Activated naive CD4-positive, alpha-beta T cell treated with anti-CD3 and anti-CD28 coated beads, Interleukin-2, amount 10 ng/mL, durations not matched to agents 7 days and 5 days (primary cell): ENCODE data around the gene GGT7.

Experiments used
- CTCF ChIA-PET: fragments of 350-600 bp; sonication (Branson Sonifier 250); formaldehyde crosslinking; loops from one replicate; lab custom pipeline; 2021; ENCODE audit warnings: antibody characterized with exemption; lab: Charles Lee
- DNase-seq: peaks from one replicate; pipeline ENCODE4 v3.0.0-alpha.2; 2020
- H3K27ac Mint-ChIP-seq: one replicate; pipeline ENCODE4 v1.8.0; 2021; ENCODE audit warnings: mild to moderate bottlenecking, moderate library complexity, mixed read lengths
- H3K27me3 Mint-ChIP-seq: one replicate; pipeline ENCODE4 v1.8.0; 2021; ENCODE audit warnings: mild to moderate bottlenecking, mixed read lengths
- H3K36me3 Mint-ChIP-seq: one replicate; pipeline ENCODE4 v1.8.0; 2021; ENCODE audit warnings: mixed read lengths
- H3K4me1 Mint-ChIP-seq: one replicate; pipeline ENCODE4 v1.8.0; 2021; ENCODE audit warnings: mixed read lengths
- H3K4me3 Mint-ChIP-seq: one replicate; pipeline ENCODE4 v1.8.0; 2021; ENCODE audit warnings: mild to moderate bottlenecking, moderate library complexity, mixed read lengths
- H3K9me3 Mint-ChIP-seq: one replicate; pipeline ENCODE4 v1.8.0; 2021; ENCODE audit warnings: mixed read lengths

The GGT7 gene

DNA sequence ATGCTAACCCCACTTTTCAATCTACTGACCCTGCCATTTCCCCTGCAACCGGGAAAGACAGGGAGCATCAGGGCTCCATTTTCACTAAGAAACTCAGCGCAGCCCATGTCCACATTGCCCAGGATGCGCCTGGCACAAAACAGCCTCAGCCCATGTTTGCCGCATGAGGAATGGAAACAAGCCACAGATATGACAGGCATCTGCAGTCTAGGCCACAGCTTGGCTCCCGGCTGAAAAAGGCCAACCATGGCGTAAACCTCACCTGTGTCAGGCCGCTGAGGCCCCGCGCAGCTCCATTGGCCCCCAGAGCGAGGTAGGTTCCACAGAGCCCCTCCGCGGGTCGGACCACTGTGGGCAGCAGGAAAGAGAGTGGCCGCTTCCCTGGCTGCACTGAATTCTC lies 21.7 kb downstream of the GGT7 start:
- Mint-ChIP-seq H3K9me3 (no peaks in the 10 kb centered on the region), H3K36me3 (no peaks in the 10 kb centered on the region), H3K27me3 (no peaks in the 10 kb centered on the region), H3K4me1 (peaks cover 2% of the 10 kb centered on the region), H3K27ac (no peak overlapping the region), H3K4me3 (no peak overlapping the region)
- CTCF ChIA-PET: no interaction called here
- DNase-seq: no peak

DNA sequence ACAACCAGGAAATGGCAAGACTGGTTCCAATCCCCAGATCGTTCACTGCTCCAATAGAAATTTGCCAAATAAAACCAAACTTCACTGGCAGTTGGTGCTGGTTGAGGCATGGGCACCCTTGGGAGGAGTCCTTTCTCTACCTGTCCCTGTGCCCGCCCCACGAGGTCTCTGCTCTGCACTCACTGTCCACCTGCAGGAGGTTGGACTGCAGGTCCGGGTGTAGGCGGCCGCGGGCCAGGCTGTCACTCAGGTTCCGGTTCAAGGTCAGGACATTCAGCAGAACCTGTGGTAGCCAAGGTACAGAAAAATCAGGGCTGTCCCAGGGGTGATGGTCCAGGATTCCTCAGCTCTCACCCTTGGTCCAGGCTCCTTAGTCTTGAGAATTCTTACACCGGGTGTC lies 22.9 kb downstream of the GGT7 start:
- H3K4me3 Mint-ChIP-seq: no peak overlapping the region
- CTCF ChIA-PET: interaction anchor here (0.5 to 2.2 kb wide), 2 partner anchors 14 to 578 kb away, joined by 3 to 7 read pairs; no protein-coding TSS in a partner anchor
- peaks cover 2% of the 10 kb centered on the region for H3K4me1 Mint-ChIP-seq
- no peak overlapping the region for H3K27ac Mint-ChIP-seq
- no peak for DNase-seq
- H3K36me3 Mint-ChIP-seq: no peaks in the 10 kb centered on the region
- H3K9me3 Mint-ChIP-seq: no peaks in the 10 kb centered on the region
- no peaks in the 10 kb centered on the region for H3K27me3 Mint-ChIP-seq

DNA sequence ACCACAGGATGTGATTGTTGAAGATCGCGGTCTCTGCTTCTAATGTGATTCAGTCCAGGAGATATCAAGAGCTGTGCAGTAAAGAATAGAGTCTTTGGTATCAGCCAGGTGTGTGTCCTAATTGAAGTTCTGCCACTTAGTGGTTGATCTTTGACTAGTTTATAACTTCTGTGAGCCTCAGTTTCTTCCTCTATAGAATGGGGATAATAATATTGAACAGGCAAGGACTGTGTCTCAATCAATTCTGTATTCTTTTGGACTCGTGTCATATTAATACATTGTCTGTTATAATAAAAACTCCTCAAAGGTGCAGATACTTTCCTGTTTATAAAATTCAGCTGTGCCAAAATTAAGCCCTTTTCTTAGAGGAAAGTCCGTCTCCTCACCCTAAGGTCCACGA lies 24.1 kb downstream of the GGT7 start:
- no peak overlapping the region for H3K27ac Mint-ChIP-seq
- H3K36me3 Mint-ChIP-seq: no peaks in the 10 kb centered on the region
- H3K4me3 Mint-ChIP-seq: no peak overlapping the region
- no peak for DNase-seq
- H3K27me3 Mint-ChIP-seq: no peaks in the 10 kb centered on the region
- H3K4me1 Mint-ChIP-seq: peaks cover 2% of the 10 kb centered on the region
- no peaks in the 10 kb centered on the region for H3K9me3 Mint-ChIP-seq
- CTCF ChIA-PET: interaction anchor here (0.9 to 2.2 kb wide), 3 partner anchors 12 to 25 kb away, joined by 3 to 7 read pairs (median 3); no protein-coding TSS in a partner anchor

DNA sequence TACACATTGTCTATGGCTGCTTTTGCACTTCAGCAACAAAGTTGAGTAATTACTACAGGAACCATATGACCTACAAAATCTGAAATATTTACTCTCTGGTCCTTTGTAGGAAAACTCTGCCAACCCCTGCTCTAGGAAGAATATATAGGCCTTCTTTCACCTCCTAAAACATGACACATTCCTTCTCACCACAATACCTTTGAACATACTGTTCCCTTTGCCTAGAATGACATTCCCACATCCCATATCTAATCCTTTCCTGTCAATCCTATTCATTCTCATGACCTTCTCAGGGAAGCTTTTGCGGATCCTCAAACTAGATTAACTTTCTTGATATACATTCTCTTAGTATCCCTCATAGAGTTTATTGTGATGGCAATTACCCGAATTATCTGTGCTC lies 29.2 kb downstream of the GGT7 start:
- H3K4me3 Mint-ChIP-seq: no peak overlapping the region
- no peak for DNase-seq
- no peaks in the 10 kb centered on the region for H3K4me1 Mint-ChIP-seq
- H3K36me3 Mint-ChIP-seq: no peaks in the 10 kb centered on the region
- no peak overlapping the region for H3K27ac Mint-ChIP-seq
- H3K27me3 Mint-ChIP-seq: peaks cover 12% of the 10 kb centered on the region
- H3K9me3 Mint-ChIP-seq: no peaks in the 10 kb centered on the region
- CTCF ChIA-PET: no interaction called here

DNA sequence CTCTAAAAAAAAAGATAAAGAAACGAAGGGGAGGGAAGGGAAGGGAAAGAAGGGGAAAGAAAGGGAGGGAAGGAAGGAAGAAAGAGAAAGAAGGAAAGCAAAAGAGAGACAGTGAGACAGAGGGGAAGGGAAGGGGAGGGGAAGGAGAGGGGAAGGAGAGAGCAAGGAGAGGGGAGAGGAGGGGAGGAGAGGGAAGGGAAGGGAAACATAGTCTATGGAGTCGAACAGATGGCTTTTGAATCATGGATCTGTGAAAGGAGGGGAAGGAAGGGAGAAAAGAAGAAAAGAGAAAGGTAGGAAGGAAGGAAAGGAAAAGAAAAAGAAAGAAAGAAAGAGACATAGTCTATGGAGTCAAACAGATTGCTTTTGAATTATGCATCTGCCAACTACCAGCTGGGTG lies 30.5 kb downstream of the GGT7 start:
- Mint-ChIP-seq H3K27ac (no peak overlapping the region), H3K4me1 (no peaks in the 10 kb centered on the region)

DNA sequence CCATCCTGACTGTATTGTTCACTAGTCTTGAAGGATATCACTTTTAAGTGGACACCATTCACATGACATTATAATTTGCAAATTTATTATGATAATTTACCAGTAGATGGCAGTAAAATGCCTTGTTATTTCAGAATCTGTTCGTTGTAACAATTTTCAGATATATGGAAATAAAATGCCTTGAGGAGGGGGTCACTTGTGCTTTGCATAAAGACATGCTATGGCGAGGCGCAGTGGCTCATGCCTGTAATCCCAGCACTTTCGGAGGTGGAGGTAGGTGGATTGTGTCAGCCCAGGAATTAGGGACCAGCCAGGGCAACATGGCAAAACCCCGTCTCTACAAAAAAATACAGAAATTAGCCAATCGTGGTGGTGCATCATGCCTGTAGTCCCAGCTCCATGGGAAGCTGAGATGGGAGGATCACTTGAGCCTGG lies 38.2 kb downstream of the GGT7 start:
- Mint-ChIP-seq H3K27ac (no peak overlapping the region), H3K36me3 (no peaks in the 10 kb centered on the region), H3K9me3 (no peaks in the 10 kb centered on the region), H3K27me3 (peaks cover 49% of the 10 kb centered on the region), H3K4me3 (no peak overlapping the region), H3K4me1 (no peaks in the 10 kb centered on the region)
- DNase-seq: no peak
- CTCF ChIA-PET: interaction anchor here (0.5 to 1.4 kb wide), 2 partner anchors 167 to 271 kb away, joined by 4 to 7 read pairs; no protein-coding TSS in a partner anchor

More for the DNA sequence above, 30.5 kb downstream of the GGT7 start:
- no peak for DNase-seq
- Mint-ChIP-seq H3K27me3 (peaks cover 12% of the 10 kb centered on the region), H3K36me3 (no peaks in the 10 kb centered on the region), H3K4me3 (no peak overlapping the region), H3K9me3 (no peaks in the 10 kb centered on the region)
- CTCF ChIA-PET: no interaction called here

DNA sequence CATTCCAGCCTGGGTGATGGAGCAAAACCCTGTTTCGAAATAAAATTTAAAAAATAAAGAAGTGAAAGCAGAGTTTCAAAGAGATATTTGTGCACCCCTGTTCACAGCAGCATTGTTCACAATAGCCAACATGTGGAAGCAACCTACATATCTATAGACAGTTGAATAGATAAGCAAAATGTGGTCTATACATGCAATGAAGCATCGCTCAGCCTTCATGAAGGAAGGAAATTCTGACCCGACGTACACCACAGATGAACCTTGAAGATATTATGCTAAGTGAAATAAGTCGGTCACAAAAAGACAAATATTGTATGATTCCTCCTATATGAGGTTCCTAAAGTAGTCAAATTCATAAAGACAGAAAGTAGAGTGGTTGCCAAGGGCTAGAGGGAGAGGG lies 40.7 kb downstream of the GGT7 start:
- CTCF ChIA-PET: interaction anchor here (1.0 to 1.4 kb wide), 2 partner anchors 16 to 25 kb away, joined by 3 to 4 read pairs; no protein-coding TSS in a partner anchor
- H3K4me3 Mint-ChIP-seq: no peak overlapping the region
- peaks cover 58% of the 10 kb centered on the region for H3K27me3 Mint-ChIP-seq
- H3K36me3 Mint-ChIP-seq: no peaks in the 10 kb centered on the region
- no peaks in the 10 kb centered on the region for H3K4me1 Mint-ChIP-seq
- no peaks in the 10 kb centered on the region for H3K9me3 Mint-ChIP-seq
- H3K27ac Mint-ChIP-seq: no peak overlapping the region
- no peak for DNase-seq

DNA sequence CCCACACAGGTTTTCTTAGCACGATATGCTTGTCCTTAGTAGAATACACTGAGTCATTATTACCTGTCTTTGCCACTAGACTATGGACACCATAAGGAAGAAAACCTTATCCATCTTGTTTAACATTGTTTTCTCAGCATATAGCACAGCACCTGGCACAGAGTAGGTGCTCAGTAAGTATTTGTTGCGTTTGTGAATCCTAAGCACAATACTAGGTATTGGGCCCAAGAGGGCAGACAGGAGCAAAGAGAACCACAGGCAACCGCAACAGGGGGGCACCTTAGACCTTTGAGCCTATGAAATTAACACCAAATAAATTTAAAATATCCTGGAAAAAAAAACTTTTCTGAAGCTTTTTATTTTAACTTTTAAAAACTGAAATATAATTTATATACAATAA lies 43.5 kb downstream of the GGT7 start:
- DNase-seq: no peak
- H3K27ac Mint-ChIP-seq: no peak overlapping the region
- peaks cover 53% of the 10 kb centered on the region for H3K27me3 Mint-ChIP-seq
- H3K4me1 Mint-ChIP-seq: peaks cover 13% of the 10 kb centered on the region
- H3K36me3 Mint-ChIP-seq: peaks cover 3% of the 10 kb centered on the region
- CTCF ChIA-PET: no interaction called here
- H3K9me3 Mint-ChIP-seq: no peaks in the 10 kb centered on the region
- no peak overlapping the region for H3K4me3 Mint-ChIP-seq

DNA sequence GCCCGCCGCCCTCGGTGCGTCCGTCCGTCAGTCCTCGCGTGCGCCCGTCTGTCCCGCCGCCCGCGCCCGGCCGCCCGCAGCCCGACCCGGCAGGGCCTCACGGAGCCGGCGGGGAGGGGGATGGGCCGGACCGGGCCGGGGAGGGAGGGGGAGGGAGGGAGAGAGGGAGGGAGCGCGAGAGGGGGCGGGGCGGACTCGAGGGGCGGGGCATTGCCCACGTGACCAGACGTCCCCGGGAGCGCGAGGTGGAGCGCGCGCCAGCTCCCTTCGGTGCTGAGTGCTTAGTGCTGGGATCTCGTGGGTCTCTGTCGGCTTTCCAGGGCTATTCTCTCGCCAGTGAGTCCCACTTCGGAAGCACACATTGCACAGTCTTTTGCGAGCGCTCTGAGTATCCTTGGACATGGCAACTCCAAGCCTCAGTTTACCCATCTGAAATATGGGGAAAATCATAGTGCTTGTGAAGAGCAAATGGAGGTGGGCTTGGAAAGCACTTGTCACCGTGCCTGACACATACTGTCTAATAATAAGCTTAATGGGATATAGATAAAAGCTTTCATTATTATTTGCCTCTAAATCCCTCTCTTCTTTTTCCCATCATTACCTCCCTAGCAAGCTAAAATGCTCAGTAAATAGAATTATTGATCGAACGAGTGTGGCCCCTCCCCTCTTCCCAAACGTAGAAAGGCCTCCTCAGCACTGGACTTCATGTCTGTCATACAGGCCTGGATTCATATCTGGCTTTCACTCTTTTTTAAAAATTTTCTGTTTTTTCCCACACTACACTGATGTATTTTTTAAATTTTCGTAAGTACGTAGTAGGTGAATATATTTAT lies 46.9 kb downstream of the GGT7 start, which contains the start of gene NCOA6:
TSS of gene NCOA6 (minus strand) at position 122 of the 833 bp plus-strand sequence. CDS start 43,296 bp downstream, outside the sequence.
- DNase-seq: peak; percentile 87
- CTCF ChIA-PET: no interaction called here
- Mint-ChIP-seq H3K27me3 (peaks cover 22% of the 10 kb centered on the region), H3K36me3 (peaks cover 7% of the 10 kb centered on the region), H3K27ac (peak within 1 kb of the TSS; percentile 96), H3K9me3 (no peaks in the 10 kb centered on the region), H3K4me3 (peak within 1 kb of the TSS; percentile 94), H3K4me1 (peaks cover 33% of the 10 kb centered on the region)

DNA sequence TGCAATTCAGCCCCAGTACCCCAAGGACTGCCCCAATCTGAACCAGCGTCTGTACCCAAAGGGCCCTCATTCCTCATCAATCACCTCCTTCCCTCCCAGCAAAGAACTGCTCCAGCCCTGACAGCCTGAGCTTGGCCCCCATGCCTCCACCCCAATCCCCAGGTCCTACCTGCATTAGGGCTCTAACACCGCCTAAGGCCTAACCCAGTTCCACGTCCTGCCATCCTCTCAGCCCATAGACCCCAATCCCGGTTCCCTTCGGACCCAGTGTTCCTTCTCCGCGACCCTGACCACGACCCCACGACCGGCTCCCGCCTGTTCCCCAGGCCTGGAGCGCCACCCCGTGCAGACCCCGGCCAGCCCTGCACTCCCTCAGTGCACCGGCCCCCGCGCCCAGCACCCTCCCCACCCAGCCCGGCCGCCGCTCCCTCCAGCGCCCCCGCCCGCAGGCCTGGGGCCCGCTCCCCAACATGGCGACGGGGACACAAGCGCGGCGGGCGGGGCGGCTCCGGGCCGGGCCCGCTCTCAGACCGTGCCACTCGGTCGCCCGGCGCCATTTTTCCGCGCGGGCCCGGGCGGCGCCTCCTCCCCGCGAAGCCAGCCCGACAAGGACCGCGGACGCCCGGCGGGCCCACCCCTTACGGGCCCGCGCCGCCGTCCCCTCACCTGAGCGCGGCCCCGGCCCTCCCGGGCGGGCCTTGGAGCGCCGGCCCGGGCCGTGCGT lies 47.7 kb downstream of the GGT7 start:
- H3K4me1 Mint-ChIP-seq: peaks cover 33% of the 10 kb centered on the region
- H3K27ac Mint-ChIP-seq: peak overlapping the region; percentile 96
- H3K27me3 Mint-ChIP-seq: peaks cover 14% of the 10 kb centered on the region
- peak; percentile 81 for DNase-seq
- CTCF ChIA-PET: interaction anchor here (0.9 kb wide), 1 partner anchor 49 kb away, joined by 4 read pairs; no protein-coding TSS in a partner anchor
- peak overlapping the region; percentile 94 for H3K4me3 Mint-ChIP-seq
- no peaks in the 10 kb centered on the region for H3K9me3 Mint-ChIP-seq
- peaks cover 7% of the 10 kb centered on the region for H3K36me3 Mint-ChIP-seq

DNA sequence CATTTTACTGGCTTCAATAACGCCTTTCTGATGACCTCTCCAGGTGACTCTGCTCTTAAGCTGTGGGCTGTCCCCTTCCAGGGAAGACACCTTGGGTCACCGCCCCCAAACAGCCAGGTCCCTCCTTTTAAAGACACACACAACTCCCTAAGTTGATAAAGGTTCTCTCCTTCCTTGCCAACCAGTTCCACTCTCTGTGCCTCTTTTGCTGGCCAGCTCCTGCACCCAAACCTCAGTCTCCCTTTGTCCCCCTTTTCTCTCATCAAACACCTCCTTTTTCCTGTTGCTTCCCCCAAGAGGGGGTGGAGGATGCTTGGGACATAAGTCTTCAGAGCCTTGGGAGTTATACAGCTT lies 48.2 kb downstream of the GGT7 start:
- CTCF ChIA-PET: interaction anchor here (0.9 kb wide), 1 partner anchor 50 kb away, joined by 4 read pairs; no protein-coding TSS in a partner anchor
- DNase-seq: peak; percentile 89
- Mint-ChIP-seq H3K9me3 (no peaks in the 10 kb centered on the region), H3K4me1 (peaks cover 33% of the 10 kb centered on the region), H3K27me3 (peaks cover 9% of the 10 kb centered on the region), H3K36me3 (peaks cover 7% of the 10 kb centered on the region), H3K4me3 (peak overlapping the region; percentile 94), H3K27ac (peak overlapping the region; percentile 96)

DNA sequence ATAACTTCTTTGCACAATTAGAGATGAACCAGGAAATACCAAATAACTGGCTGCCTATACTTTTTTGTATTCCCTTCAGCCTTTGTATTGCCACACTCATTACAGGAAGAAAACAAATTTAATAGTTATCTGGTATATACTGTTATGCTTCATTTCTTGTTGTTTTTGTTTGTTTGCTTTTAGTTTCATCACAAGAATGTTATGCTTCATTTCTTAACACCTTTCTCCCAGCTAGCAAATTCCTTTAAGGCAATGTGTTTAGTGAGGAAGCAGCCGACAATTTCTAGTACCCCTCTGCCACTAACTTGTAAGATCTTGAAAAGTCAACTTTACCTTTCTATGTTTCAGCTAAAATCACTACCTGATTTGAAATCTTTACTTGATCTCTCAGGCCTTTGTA lies 48.6 kb downstream of the GGT7 start:
- Mint-ChIP-seq H3K36me3 (peaks cover 7% of the 10 kb centered on the region), H3K27me3 (peaks cover 8% of the 10 kb centered on the region), H3K4me3 (peak overlapping the region; percentile 94), H3K27ac (peak overlapping the region; percentile 96), H3K4me1 (peaks cover 33% of the 10 kb centered on the region), H3K9me3 (no peaks in the 10 kb centered on the region)
- CTCF ChIA-PET: interaction anchor here (0.9 kb wide), 1 partner anchor 50 kb away, joined by 4 read pairs; no protein-coding TSS in a partner anchor
- DNase-seq: no peak

DNA sequence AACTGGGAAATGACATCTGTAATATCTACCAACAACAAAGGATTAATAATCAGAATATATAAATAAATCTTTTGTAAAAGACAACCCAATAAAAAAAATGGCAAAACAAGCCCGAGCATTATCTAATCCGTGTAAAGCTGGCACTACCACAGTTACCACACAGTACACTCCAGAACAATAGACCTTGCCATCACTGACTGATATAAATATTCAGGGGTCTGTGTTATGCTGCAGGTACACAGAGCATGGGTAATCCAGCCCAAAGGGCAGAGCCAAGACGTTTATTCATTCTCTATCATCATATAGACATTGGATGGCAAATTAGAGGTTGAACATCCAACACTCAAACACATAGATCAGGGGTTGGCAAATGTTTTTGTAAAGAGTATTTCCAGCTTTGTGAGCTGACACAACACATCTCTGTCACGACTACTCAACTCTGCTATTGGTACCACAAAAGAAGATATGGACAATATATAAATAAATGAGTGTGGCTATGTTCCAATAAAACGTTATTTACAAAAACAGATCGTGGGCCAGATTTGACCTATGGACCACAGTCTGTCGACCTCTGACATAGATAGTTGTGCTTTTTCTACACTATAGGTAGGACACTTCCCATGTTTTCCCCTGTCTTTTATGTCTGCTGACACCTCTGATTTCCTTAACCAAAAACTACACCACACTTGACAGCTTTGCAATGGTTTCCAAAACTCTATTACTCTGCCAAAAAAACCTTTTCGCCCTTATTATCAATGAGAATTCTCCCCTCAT lies 51.7 kb downstream of the GGT7 start:
- Mint-ChIP-seq H3K4me1 (peaks cover 30% of the 10 kb centered on the region), H3K27me3 (no peaks in the 10 kb centered on the region), H3K36me3 (peaks cover 7% of the 10 kb centered on the region), H3K27ac (no peak overlapping the region), H3K9me3 (no peaks in the 10 kb centered on the region), H3K4me3 (no peak overlapping the region)
- CTCF ChIA-PET: no interaction called here
- no peak for DNase-seq
